Thymus (tissue), 11 donors: ENCODE measurements around the gene ENAH. TPM values are rescaled to one million over a fixed set of nuclear protein-coding genes. Genes with fewer than 3 reads are reported as not detected.

Experiments
- DNase-seq, 9 donors: peaks; one replicate each; pipeline ENCODE4 v3.0.0-alpha.2; 2013; ENCODE audit warnings: low spot score in 9 of 9, low read depth in 6 of 9, missing footprints in 1 of 9
- H3K27ac ChIP-seq, 2 donors: one replicate each; pipeline ENCODE4 v1.5.1; 2013; ENCODE audit warnings: control low read depth in 1 of 2, low read depth in 1 of 2, low read length in 1 of 2, mild to moderate bottlenecking in 1 of 2, moderate library complexity in 1 of 2
- H3K27me3 ChIP-seq, 2 donors: one replicate each; pipeline ENCODE4 v1.5.1; 2013; ENCODE audit warnings: low read length in 1 of 2; ENCODE audit not compliant: control insufficient read depth in 2 of 2, insufficient read depth in 1 of 2
- H3K36me3 ChIP-seq, 2 donors: one replicate each; pipeline ENCODE4 v1.5.1; 2013; ENCODE audit warnings: low read length in 1 of 2, mild to moderate bottlenecking in 1 of 2, moderate library complexity in 1 of 2; ENCODE audit not compliant: control insufficient read depth in 2 of 2, insufficient read depth in 2 of 2
- H3K4me1 ChIP-seq, 2 donors: one replicate each; pipeline ENCODE4 v1.5.1; 2013; ENCODE audit warnings: low read length in 2 of 2; ENCODE audit not compliant: control insufficient read depth in 2 of 2, insufficient read depth in 2 of 2
- H3K4me3 ChIP-seq, 2 donors: one replicate each; pipeline ENCODE4 v1.5.1; 2013; ENCODE audit warnings: low read length in 2 of 2, control low read depth in 1 of 2, mild to moderate bottlenecking in 1 of 2
- H3K9me3 ChIP-seq, 2 donors: one replicate each; pipeline ENCODE4 v1.5.1; 2013; ENCODE audit warnings: low read length in 1 of 2, mild to moderate bottlenecking in 1 of 2; ENCODE audit not compliant: control insufficient read depth in 2 of 2, insufficient read depth in 1 of 2
- WGBS: extraction: QIAGEN DNeasy Blood & Tissue Kit; methylation state at CpG from one replicate; pipeline ENCODE4 v1.1.7; 2013; 5-methylcytosine and 5-hydroxymethylcytosine counted together
- polyA plus RNA-seq: library from polyadenylated mRNA; stranded (reverse); fragments of 200-250 nt; gene quantifications from one replicate; pipeline ENCODE4 v1.2.3, GENCODE V29; 2013
- total RNA-seq: library from RNA; stranded (reverse); fragments of 120-200 nt; gene quantifications from one replicate; pipeline ENCODE4 v1.2.4, GENCODE V29; 2013
- donor health status: healthy.

The ENAH gene
- total and polyA plus RNA-seq, 2 donors: 18.3 to 19.5 TPM

DNA sequence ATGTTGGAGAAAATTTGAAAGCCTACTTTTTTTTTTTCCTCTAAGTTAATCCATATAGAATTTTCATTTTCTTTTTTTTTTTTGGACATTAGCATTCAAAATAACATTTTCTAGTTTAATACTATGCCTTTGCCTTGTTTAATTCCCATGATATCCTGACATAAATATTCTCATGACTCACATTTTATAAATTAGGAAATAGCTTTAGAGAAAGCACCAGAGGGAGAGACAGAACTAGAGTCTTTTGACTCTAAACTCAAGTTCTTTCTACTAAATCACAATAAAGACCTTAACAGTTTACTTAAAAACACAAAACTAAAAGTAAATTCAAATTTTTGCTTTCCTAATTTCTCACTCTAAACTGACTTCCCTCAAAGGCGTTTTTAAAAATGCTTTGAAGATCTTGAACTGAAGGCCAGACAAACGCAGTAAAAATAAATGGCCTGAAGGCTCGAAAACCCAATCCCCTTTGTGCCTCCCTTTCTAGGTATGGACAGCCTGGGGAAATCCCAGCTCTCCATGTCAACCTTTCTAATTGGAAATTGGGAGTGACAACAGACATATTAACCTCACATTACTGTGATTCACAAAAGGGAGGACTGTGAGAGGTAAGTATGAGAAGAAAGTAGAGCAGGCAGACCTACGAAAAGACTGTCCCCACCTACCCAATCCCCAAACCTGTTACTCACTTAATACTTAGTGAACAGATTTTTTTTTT is 104.6 kb downstream of the ENAH start:
- 96% methylated on average over 4 of the region's 4 CpGs for WGBS
- H3K27ac ChIP-seq: no peak overlapping the region
- no peaks in the 10 kb centered on the region for H3K9me3 ChIP-seq

DNA sequence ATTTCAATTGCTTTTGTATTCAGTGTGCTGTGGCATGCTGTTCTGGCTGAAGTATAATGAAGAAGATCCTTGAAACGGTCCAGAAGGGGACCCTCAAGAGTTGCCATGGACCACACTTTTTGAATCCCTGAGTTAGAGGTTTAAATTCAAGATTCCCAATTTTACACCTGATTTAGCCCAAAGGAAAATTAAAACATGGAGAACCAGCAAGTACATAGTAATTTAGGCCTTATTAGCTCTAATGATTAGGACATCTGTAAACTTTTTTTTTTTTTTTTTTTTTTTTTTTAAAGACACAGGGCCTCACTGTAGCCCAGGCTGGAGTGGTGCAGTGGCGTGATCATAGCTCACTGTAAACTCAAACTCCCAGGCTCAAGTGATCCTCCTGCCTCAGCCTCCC is 107.3 kb downstream of the ENAH start:
- no peaks in the 10 kb centered on the region for H3K4me1 ChIP-seq
- DNase-seq: no peak
- no peaks in the 10 kb centered on the region for H3K27me3 ChIP-seq
- no peak overlapping the region for H3K4me3 ChIP-seq
- no peaks in the 10 kb centered on the region for H3K36me3 ChIP-seq
- H3K9me3 ChIP-seq: no peaks in the 10 kb centered on the region
- WGBS: 97% methylated on average over 2 of the region's 2 CpGs
- no peak overlapping the region for H3K27ac ChIP-seq

More for the DNA sequence above, 104.6 kb downstream of the ENAH start:
- Histone ChIP-seq H3K27me3 (no peaks in the 10 kb centered on the region), H3K4me1 (no peaks in the 10 kb centered on the region), H3K4me3 (no peak overlapping the region), H3K36me3 (no peaks in the 10 kb centered on the region)
- DNase-seq: no peak

GRCh38 chr1:225544924-225545323 is 108.0 kb downstream of the ENAH start:
- Histone ChIP-seq H3K27me3 (no peaks in the 10 kb centered on the region), H3K9me3 (no peaks in the 10 kb centered on the region), H3K4me1 (no peaks in the 10 kb centered on the region), H3K4me3 (no peak overlapping the region), H3K27ac (no peak overlapping the region), H3K36me3 (no peaks in the 10 kb centered on the region)
- 90% methylated on average over 1 of the region's 1 CpG for WGBS
- no peak for DNase-seq

GRCh38 chr1:225544263-225544662 is 108.7 kb downstream of the ENAH start:
- no peak overlapping the region for H3K4me3 ChIP-seq
- H3K36me3 ChIP-seq: no peaks in the 10 kb centered on the region
- no peaks in the 10 kb centered on the region for H3K9me3 ChIP-seq
- no peaks in the 10 kb centered on the region for H3K27me3 ChIP-seq
- no peaks in the 10 kb centered on the region for H3K4me1 ChIP-seq
- no peak for DNase-seq
- H3K27ac ChIP-seq: no peak overlapping the region
- WGBS: 99% methylated on average over 1 of the region's 1 CpG

DNA sequence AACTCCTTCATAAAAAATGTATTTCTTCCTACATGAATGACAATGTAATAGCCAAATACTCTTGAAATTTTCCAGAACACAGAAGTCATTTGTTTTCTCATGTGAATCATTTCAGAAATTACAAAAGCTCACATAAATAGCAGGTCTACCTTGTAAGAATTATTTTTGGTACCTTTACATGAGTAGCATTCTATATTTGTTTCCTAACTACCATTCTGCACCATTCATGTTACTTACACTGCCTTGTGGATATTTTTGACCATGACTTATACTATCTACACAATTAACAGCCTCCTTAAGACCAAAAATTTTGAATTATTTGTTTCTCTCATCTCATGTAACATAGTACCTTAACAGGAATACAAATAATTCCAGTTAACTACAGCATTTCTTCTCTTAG is 109.6 kb downstream of the ENAH start:
- no peaks in the 10 kb centered on the region for H3K9me3 ChIP-seq
- H3K27me3 ChIP-seq: no peaks in the 10 kb centered on the region
- H3K4me1 ChIP-seq: no peaks in the 10 kb centered on the region
- H3K27ac ChIP-seq: no peak overlapping the region
- DNase-seq: no peak
- no peaks in the 10 kb centered on the region for H3K36me3 ChIP-seq
- no peak overlapping the region for H3K4me3 ChIP-seq

- no peak for DNase-seq
- Histone ChIP-seq H3K36me3 (no peaks in the 10 kb centered on the region), H3K27ac (no peak overlapping the region), H3K4me3 (no peak overlapping the region), H3K4me1 (no peaks in the 10 kb centered on the region), H3K9me3 (no peaks in the 10 kb centered on the region), H3K27me3 (no peaks in the 10 kb centered on the region)
- WGBS: 97% methylated on average over 9 of the region's 9 CpGs
Observed at GRCh38 chr1:225541383-225541782, 111.5 kb downstream of the ENAH start.

DNA sequence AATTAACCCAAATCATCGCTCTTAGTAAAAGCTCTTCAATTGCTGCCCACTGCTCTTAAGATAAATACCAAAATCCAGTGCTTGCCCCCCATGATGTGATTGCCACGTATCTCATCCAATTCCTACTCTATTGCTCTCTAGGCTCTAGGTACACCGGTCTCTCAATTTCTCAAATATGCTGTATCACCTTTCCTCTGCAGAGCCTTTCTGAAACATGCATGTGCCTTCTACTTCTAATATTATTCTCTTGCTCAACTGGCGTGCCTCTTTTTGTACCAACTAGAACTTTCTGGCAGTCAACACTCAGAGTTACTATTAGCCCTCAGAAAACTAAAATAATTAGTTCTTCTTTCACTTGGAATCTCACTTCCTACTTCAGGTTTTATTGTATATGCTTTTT is 113.3 kb downstream of the ENAH start:
- WGBS: 96% methylated on average over 4 of the region's 4 CpGs
- Histone ChIP-seq H3K4me3 (no peak overlapping the region), H3K27me3 (no peaks in the 10 kb centered on the region), H3K27ac (no peak overlapping the region), H3K4me1 (no peaks in the 10 kb centered on the region), H3K36me3 (no peaks in the 10 kb centered on the region), H3K9me3 (no peaks in the 10 kb centered on the region)
- no peak for DNase-seq

DNA sequence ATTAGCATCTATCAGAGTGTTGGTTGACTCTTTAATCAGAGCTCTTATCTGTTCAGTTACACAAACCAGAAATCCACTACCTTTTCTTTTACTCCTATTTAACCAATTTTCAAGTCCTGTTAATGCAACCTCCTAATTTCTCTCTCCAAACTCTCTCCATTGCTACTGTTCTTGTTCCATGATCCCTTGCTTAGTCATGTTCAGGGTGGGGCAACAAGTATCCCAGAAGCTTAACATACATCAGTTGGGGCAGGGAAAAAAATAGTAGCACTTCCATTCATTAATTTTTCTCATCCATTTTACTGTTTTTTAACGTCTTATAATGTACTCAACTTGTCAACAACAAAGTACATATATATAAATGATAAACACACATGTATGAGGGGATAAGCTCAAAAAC is 113.9 kb downstream of the ENAH start:
- no peak for DNase-seq
- Histone ChIP-seq H3K27me3 (no peaks in the 10 kb centered on the region), H3K27ac (no peak overlapping the region), H3K9me3 (no peaks in the 10 kb centered on the region), H3K4me1 (no peaks in the 10 kb centered on the region), H3K4me3 (no peak overlapping the region), H3K36me3 (no peaks in the 10 kb centered on the region)
- WGBS: 99% methylated on average over 1 of the region's 1 CpG

DNA sequence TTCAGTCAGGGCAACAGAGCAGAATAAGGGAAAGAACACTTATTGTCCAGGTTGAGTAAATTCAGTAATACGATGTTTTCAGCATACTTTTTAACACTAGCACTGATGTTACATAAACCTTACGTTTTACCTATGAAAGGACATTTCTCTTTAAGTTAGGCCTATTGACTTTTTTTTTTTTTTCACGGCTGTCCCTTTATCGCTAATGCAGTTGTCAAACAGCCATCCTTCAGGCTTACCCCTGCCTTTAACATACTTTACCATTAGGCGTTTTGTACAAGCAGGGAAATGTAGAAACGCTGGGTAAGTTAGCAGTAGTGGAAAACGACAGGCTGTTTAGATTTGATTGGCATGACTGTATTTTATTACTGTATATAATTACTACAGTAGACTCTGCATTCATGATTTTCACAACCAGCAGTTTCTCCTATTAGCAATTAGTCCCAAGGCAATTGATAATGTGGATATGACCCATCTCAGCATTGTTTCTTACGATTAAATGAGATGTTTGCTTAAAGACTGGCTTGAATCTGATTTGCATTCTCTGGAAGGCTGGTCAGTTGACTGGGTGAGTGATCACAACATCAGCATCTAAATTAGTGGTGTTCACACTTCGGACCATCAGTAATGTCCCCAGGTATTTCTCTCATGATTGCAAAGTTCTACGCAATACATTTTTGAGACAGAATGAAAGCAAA is 115.2 kb downstream of the ENAH start:
- DNase-seq: no peak
- 88% methylated on average over 10 of the region's 10 CpGs for WGBS
- Histone ChIP-seq H3K4me3 (no peak overlapping the region), H3K27ac (no peak overlapping the region), H3K9me3 (no peaks in the 10 kb centered on the region), H3K4me1 (no peaks in the 10 kb centered on the region), H3K36me3 (no peaks in the 10 kb centered on the region), H3K27me3 (no peaks in the 10 kb centered on the region)
